Measurements from ENCODE around the gene DICER1. TPM values are rescaled to one million over a fixed set of nuclear protein-coding genes. Genes with fewer than 3 reads are reported as not detected.

Gene DICER1
- total and polyA plus RNA-seq, 12 donors: 4.9 to 38.8 (median 27.2) TPM

GRCh38 chr14:95185033-95185766 lies 27.9 kb upstream of the DICER1 start:
- peak overlapping the region in 4 of 10 donors; percentile 2 to 44 (median 13) for H3K4me3 ChIP-seq

GRCh38 chr14:95184413-95184790 lies 27.1 kb upstream of the DICER1 start:
- intact Hi-C loops (cut with DNase I): loop anchor here in 3 of 10 donors (5.0 to 10.0 kb wide), 4 partner anchors 37 to 250 kb away; partner anchors contain the start of gene CLMN (in 1 of the 3)
- Histone ChIP-seq H3K4me1 (peaks cover 20 to 73% (median 52%) of the 10 kb centered on the region in 9 donors), H3K9me3 (peaks cover 0 to 12% (median 0%) of the 10 kb centered on the region in 11 donors), H3K4me3 (no peak overlapping the region), H3K27me3 (peaks cover 0 to 10% (median 3%) of the 10 kb centered on the region in 7 donors), H3K27ac (peak overlapping the region; percentile 66 to 93 (median 86)), H3K36me3 (peaks cover 0 to 6% (median 0%) of the 10 kb centered on the region in 9 donors)
- TF ChIP-seq CTCF (IDR thresholded peaks at IDR 0.05): no peak
- peak in 1 of 2 donors; percentile 66 for DNase-seq
- 33 to 52% methylated on average over 2 of the region's 2 CpGs for WGBS, 2 donors
- peak; percentile 9 to 66 (median 55) for ATAC-seq

More at GRCh38 chr14:95185033-95185766, 27.9 kb upstream of the DICER1 start:
- H3K9me3 ChIP-seq: peaks cover 0 to 12% (median 0%) of the 10 kb centered on the region in 11 donors
- no peaks in the 10 kb centered on the region for H3K36me3 ChIP-seq
- peaks cover 20 to 81% (median 59%) of the 10 kb centered on the region in 9 donors for H3K4me1 ChIP-seq
- ATAC-seq (peak; percentile 77 to 90 (median 81)), DNase-seq (peak; percentile 41 to 74)
- peaks cover 0 to 10% (median 3%) of the 10 kb centered on the region in 7 donors for H3K27me3 ChIP-seq
- intact Hi-C loops (cut with DNase I): loop anchor here in 2 of 10 donors (10.0 kb wide), 3 partner anchors 130 to 250 kb away; partner anchors contain the start of gene CLMN (in 1 of the 2)
- no peak for TF ChIP-seq CTCF (IDR thresholded peaks at IDR 0.05)
- H3K27ac ChIP-seq: peak overlapping the region; percentile 66 to 93 (median 86)
- WGBS, 2 donors: 59 to 66% methylated on average over 12 of the region's 12 CpGs

- peaks cover 20 to 67% (median 52%) of the 10 kb centered on the region in 9 donors for H3K4me1 ChIP-seq
- peak in 5 of 8 donors; percentile 21 to 62 (median 45) for ATAC-seq
- 49 to 71% methylated on average over 6 of the region's 6 CpGs for WGBS, 2 donors
- no peak overlapping the region for H3K4me3 ChIP-seq
- intact Hi-C loops (cut with DNase I): loop anchor here in 4 of 10 donors (2.0 to 10.0 kb wide), 5 partner anchors 21 to 251 kb away; partner anchors contain the start of gene CLMN (in 1 of the 4)
- H3K27ac ChIP-seq: peak overlapping the region; percentile 66 to 93 (median 86)
- no peak for DNase-seq
- H3K36me3 ChIP-seq: peaks cover 0 to 6% (median 0%) of the 10 kb centered on the region in 9 donors
- no peak for TF ChIP-seq CTCF (IDR thresholded peaks at IDR 0.05)
- peaks cover 0 to 10% (median 3%) of the 10 kb centered on the region in 7 donors for H3K27me3 ChIP-seq
- H3K9me3 ChIP-seq: peaks cover 0 to 10% (median 0%) of the 10 kb centered on the region in 11 donors
These were observed 26.4 kb upstream of the DICER1 start for GRCh38 chr14:95183532-95184412.
